PC-3 (cell line): ENCODE data around the gene SKAP1. TPM values are rescaled to one million over a fixed set of nuclear protein-coding genes. Genes with fewer than 3 reads are reported as not detected.

Experiments used
- ATAC-seq: fragments of 200-7000 bp; cut with Tn5 transposase; 2 replicates; pipeline ENCODE4 v1.9.1; 2020; ENCODE audit warnings: mild to moderate bottlenecking, moderate library complexity
- BruUV-seq: library from RNA; stranded (reverse); fragments of 400-500 nt; replicated peaks from 2 replicates; lab custom pipeline; 2021; lab: Mats Ljungman, UMichigan
- CTCF ChIA-PET: fragments of 300-600 bp; sonication (Branson Sonifier 250); formaldehyde crosslinking; loops from one replicate; lab custom pipeline; 2022; ENCODE audit warnings: antibody characterized with exemption; lab: Charles Lee
- POLR2A ChIA-PET: fragments of 300-600 bp; sonication (Branson Sonifier 250); formaldehyde crosslinking; loops from one replicate; lab custom pipeline; 2022; ENCODE audit warnings: antibody characterized with exemption; ENCODE audit not compliant: unreplicated experiment; lab: Charles Lee
- DNase-seq: peaks from one replicate; pipeline ENCODE4 v3.0.0-alpha.2; 2015
- H2AFZ ChIP-seq: fragments of 300-600 bp; sonication (generic); 2 replicates; pipeline ENCODE4 v1.6.0; 2016; ENCODE audit warnings: antibody characterized with exemption, low read length
- H3F3A ChIP-seq: fragments of 300-600 bp; sonication (generic); one replicate; pipeline ENCODE4 v1.6.0; 2017; ENCODE audit warnings: antibody characterized with exemption, low read length, control low read depth, mild to moderate bottlenecking; ENCODE audit not compliant: unreplicated experiment
- H3K27ac ChIP-seq: fragments of 300-600 bp; sonication (generic); 2 replicates; pipeline ENCODE4 v1.5.1; 2016; ENCODE audit warnings: mild to moderate bottlenecking, low read length
- H3K27me3 ChIP-seq: fragments of 300-600 bp; sonication (generic); 2 replicates; pipeline ENCODE4 v1.6.1; 2016; ENCODE audit warnings: low read length, mixed read lengths
- H3K36me3 ChIP-seq: fragments of 300-600 bp; sonication (generic); 2 replicates; pipeline ENCODE4 v1.6.1; 2016; ENCODE audit warnings: low read depth, mixed run types, low read length, mixed read lengths
- H3K4me1 ChIP-seq: fragments of 300-600 bp; sonication (generic); 2 replicates; pipeline ENCODE4 v1.5.1; 2016; ENCODE audit warnings: low read length; ENCODE audit not compliant: insufficient read depth
- H3K4me2 ChIP-seq: fragments of 300-600 bp; sonication (generic); 2 replicates; pipeline ENCODE4 v1.6.0; 2016; ENCODE audit warnings: low read length
- H3K4me3 ChIP-seq: fragments of 300-600 bp; sonication (generic); 2 replicates; pipeline ENCODE4 v1.5.1; 2016; ENCODE audit warnings: mild to moderate bottlenecking, low read length, mixed read lengths
- H3K79me2 ChIP-seq: fragments of 300-600 bp; sonication (generic); 2 replicates; pipeline ENCODE4 v1.6.1; 2017; ENCODE audit warnings: low read length, mixed read lengths
- H3K9ac ChIP-seq: fragments of 300-600 bp; sonication (generic); 2 replicates; pipeline ENCODE4 v1.6.0; 2016; ENCODE audit warnings: mild to moderate bottlenecking, low read length
- H3K9me2 ChIP-seq: fragments of 300-600 bp; sonication (generic); replicated peaks from 2 replicates; pipeline ENCODE4 v1.6.1; 2016; ENCODE audit warnings: mixed run types, low read length, mixed read lengths
- H3K9me3 ChIP-seq: fragments of 300-600 bp; sonication (generic); 2 replicates; pipeline ENCODE4 v1.6.1; 2016; ENCODE audit warnings: low read length, mixed read lengths
- H4K20me1 ChIP-seq: fragments of 300-600 bp; sonication (generic); 2 replicates; pipeline ENCODE4 v1.6.1; 2016; ENCODE audit warnings: low read length, mixed read lengths
- EZH2 ChIP-seq: fragments of 300-600 bp; sonication (generic); IDR thresholded peaks from one replicate; pipeline ENCODE4 v1.6.1; 2017; ENCODE audit warnings: antibody characterized with exemption, mild to moderate bottlenecking, low read length; ENCODE audit not compliant: unreplicated experiment
- EZH2phosphoT487 ChIP-seq: fragments of 300-600 bp; sonication (generic); IDR thresholded peaks from 2 replicates; pipeline ENCODE4 v1.6.1; 2018; ENCODE audit warnings: mild to moderate bottlenecking, antibody characterized with exemption, low read length, borderline replicate concordance
- intact Hi-C: fragments of 100-400 bp; cut with micrococcal nuclease; formaldehyde crosslinking; loops from 2 replicates; pipeline ENCODE4 v1.9.0; 2023
- total RNA-seq: library from RNA; depleted of rRNA; stranded (reverse); fragments of >200 nt; gene quantifications from 2 replicates; pipeline ENCODE4 v1.2.3, GENCODE V29; 2014
- TF ChIP-seq, protein P1 (sequence below): fragments of 300-600 bp; sonication (generic); conservative IDR thresholded peaks from 2 replicates; pipeline ENCODE4 v1.5.1; 2017; ENCODE audit warnings: antibody characterized with exemption, low read depth, mild to moderate bottlenecking, low read length

Gene SKAP1
- total RNA-seq, 1 experiment from 2014 or later = not detected

- intact Hi-C loops = loop anchor here (1.0 to 10.0 kb wide), 4 partner anchors 120 to 312 kb away; no protein-coding TSS in a partner anchor
- Histone ChIP-seq H3K9ac (no peak overlapping the region), H3K36me3 (no peaks in the 10 kb centered on the region), H3F3A (no peaks in the 10 kb centered on the region), H4K20me1 (no peaks in the 10 kb centered on the region), H3K27me3 (no peaks in the 10 kb centered on the region), H3K79me2 (no peaks in the 10 kb centered on the region), H3K4me2 (no peak overlapping the region), H3K4me1 (peaks cover 13% of the 10 kb centered on the region), H3K27ac (no peak overlapping the region), H3K4me3 (no peak overlapping the region), H2AFZ (no peak overlapping the region), H3K9me2 (no peaks in the 10 kb centered on the region), H3K9me3 (no peaks in the 10 kb centered on the region)
- ATAC-seq (no peak), DNase-seq (no peak)
- TF ChIP-seq EZH2phosphoT487 (no peak), EZH2 (no peak)
- TF ChIP-seq, protein P1, sequence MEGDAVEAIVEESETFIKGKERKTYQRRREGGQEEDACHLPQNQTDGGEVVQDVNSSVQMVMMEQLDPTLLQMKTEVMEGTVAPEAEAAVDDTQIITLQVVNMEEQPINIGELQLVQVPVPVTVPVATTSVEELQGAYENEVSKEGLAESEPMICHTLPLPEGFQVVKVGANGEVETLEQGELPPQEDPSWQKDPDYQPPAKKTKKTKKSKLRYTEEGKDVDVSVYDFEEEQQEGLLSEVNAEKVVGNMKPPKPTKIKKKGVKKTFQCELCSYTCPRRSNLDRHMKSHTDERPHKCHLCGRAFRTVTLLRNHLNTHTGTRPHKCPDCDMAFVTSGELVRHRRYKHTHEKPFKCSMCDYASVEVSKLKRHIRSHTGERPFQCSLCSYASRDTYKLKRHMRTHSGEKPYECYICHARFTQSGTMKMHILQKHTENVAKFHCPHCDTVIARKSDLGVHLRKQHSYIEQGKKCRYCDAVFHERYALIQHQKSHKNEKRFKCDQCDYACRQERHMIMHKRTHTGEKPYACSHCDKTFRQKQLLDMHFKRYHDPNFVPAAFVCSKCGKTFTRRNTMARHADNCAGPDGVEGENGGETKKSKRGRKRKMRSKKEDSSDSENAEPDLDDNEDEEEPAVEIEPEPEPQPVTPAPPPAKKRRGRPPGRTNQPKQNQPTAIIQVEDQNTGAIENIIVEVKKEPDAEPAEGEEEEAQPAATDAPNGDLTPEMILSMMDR = no peak
- ChIA-PET POLR2A (no interaction called here), CTCF (interaction anchor here (0.6 to 1.6 kb wide), 3 partner anchors 113 to 313 kb away, joined by 4 to 8 read pairs (median 4); no protein-coding TSS in a partner anchor)
- BruUV-seq = no TSS peak
These were observed 93.0 kb downstream of the SKAP1 start for GRCh38 chr17:48336986-48337385.

DNA sequence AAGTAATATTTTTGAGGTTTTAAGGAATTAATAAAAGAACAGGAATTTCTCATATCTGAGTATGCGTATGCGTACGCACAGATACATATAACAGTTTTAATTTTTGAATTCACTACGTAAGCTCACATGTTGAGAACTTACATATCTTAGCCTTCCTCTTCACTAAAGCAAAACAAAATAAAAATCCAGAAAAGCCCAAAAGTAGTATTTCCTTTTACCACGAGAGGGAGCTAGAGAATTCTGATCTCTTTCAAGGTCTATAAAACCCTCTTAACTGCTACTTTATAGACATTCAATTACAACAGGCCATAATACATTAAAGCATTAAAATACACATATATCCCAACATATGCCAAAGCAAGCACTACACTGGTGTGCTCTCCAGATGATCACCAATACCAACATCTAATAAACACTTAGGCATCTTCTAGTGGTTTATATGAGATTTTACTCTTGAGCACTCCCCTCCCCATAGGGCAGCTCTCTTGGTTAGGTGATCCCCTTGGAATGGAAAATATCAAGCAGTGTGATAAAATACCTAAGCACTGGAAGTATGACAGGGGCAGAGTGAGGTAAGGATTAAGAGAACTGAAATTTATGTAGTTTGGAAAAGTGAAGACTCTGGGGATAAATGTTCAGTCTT, 94.0 kb downstream of the SKAP1 start:
- Histone ChIP-seq H4K20me1 (no peaks in the 10 kb centered on the region), H3K27ac (no peak overlapping the region), H3K9me3 (no peaks in the 10 kb centered on the region), H3K9ac (no peak overlapping the region), H3K27me3 (no peaks in the 10 kb centered on the region; the same call in 1 of the 2 replicates), H3K4me3 (no peak overlapping the region), H3K4me2 (no peak overlapping the region), H3K79me2 (no peaks in the 10 kb centered on the region), H3K9me2 (no peaks in the 10 kb centered on the region), H3F3A (no peaks in the 10 kb centered on the region), H2AFZ (no peak overlapping the region), H3K4me1 (peaks cover 13% of the 10 kb centered on the region), H3K36me3 (no peaks in the 10 kb centered on the region)
- ChIA-PET CTCF (interaction anchor here (0.6 to 1.6 kb wide), 11 partner anchors 12 to 283 kb away, joined by 3 to 8 read pairs (median 3); no protein-coding TSS in a partner anchor), POLR2A (interaction anchor here (0.6 kb wide), 1 partner anchor 265 kb away, joined by 5 read pairs; no protein-coding TSS in a partner anchor)
- intact Hi-C loops = loop anchor here (1.0 to 10.0 kb wide), 4 partner anchors 119 to 311 kb away; no protein-coding TSS in a partner anchor
- ATAC-seq (peak; percentile 64), DNase-seq (peak; percentile 96)
- no TSS peak for BruUV-seq
- no peak for TF ChIP-seq EZH2
- TF ChIP-seq EZH2phosphoT487 = no peak
- TF ChIP-seq, protein P1 = peak; percentile 93
